Measurements from ENCODE around the gene KIAA0586.

KIAA0586 gene

DNA sequence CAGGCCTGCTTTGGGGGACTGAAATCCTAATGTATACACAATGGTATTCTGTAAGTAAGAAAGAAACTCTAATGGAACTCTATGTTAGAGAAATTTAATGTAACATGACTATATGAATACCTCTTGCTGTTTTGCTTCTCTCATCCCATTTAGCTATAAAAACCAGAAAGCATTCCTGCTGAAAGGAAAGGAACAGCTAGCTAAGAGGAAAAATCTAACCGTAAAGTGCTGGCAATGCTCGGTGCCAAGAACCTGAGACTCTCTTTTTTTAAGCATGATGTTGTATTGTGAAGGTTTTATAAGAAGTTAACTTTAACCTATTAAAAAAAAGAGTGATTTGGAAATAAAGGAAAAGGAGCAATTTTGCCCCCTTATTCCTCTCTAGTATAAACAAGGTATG is 134.6 kb downstream of the KIAA0586 start:
- DNase-seq (ENCODE audit: low read depth), result no peak
- TF ChIP-seq, protein P1, sequence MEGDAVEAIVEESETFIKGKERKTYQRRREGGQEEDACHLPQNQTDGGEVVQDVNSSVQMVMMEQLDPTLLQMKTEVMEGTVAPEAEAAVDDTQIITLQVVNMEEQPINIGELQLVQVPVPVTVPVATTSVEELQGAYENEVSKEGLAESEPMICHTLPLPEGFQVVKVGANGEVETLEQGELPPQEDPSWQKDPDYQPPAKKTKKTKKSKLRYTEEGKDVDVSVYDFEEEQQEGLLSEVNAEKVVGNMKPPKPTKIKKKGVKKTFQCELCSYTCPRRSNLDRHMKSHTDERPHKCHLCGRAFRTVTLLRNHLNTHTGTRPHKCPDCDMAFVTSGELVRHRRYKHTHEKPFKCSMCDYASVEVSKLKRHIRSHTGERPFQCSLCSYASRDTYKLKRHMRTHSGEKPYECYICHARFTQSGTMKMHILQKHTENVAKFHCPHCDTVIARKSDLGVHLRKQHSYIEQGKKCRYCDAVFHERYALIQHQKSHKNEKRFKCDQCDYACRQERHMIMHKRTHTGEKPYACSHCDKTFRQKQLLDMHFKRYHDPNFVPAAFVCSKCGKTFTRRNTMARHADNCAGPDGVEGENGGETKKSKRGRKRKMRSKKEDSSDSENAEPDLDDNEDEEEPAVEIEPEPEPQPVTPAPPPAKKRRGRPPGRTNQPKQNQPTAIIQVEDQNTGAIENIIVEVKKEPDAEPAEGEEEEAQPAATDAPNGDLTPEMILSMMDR (conservative IDR thresholded peaks at IDR 0.05; ENCODE audit: low read depth, low read length), result no peak
- no peak overlapping the region for H3K4me3 ChIP-seq (ENCODE audit: low read depth, low read length)

DNA sequence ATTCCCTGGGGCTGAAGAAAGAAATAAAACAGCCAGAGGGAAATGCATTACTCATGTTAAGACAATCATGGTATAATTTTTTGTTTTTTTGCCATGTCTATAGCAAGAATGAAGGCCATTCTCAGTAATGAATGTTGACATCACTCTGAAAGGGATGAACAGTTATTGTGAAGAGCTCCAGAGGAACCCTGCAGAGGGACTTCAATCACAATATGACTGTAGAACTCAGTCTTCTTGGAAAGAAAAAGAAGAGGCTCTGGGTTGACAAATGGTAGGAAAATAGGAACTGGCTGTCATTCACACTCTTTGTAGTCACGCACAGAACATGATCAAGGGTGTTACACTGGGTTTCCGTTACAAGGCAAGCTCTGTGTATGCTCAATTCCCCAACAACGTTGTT is 136.5 kb downstream of the KIAA0586 start:
- H3K4me3 ChIP-seq (ENCODE audit: low read depth, low read length), result no peak overlapping the region
- TF ChIP-seq, protein P1 (conservative IDR thresholded peaks at IDR 0.05; ENCODE audit: low read depth, low read length), result no peak
- DNase-seq (ENCODE audit: low read depth), result no peak

DNA sequence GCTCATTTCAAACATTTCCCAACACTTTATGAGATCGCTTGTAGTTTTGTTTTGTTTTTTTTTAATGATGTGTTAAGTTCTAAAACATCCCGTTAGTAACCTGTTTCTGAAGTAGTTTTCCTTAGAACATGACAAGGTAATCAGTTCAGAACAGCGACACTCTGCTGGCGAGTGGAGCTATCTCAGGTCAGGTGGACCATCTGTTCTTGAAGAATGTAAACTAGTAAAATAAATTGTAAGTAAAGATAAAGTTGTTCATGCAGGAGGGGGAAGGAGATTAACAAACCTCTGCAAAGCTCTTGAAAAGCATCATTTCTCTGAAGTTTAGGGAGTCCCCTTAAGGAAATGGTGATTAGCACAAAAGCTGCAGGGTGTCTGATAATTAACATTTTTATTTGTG is 138.3 kb downstream of the KIAA0586 start:
- TF ChIP-seq, protein P1 (conservative IDR thresholded peaks at IDR 0.05; ENCODE audit: low read depth, low read length), result no peak
- no peak for DNase-seq (ENCODE audit: low read depth)
- no peak overlapping the region for H3K4me3 ChIP-seq (ENCODE audit: low read depth, low read length)

DNA sequence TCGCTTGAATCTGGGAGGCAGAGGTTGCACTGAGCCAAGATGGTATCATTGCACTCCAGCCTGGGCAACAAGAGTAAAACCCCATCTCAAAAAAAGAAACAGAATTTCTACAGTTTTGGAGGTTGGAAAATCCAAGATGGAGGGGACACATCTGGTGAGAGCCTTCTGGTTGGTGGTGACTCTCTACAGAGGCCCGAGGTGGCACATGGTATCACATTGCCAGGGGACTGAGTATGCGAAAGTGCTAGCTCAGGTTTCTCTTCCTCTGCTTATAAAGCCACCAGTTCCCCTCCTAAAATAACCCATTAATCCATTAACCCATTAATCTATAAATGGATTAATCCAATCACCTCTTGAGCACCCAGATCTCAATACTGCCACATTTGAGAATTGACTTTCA is 139.5 kb downstream of the KIAA0586 start:
- DNase-seq (ENCODE audit: low read depth), result no peak
- TF ChIP-seq, protein P1 (conservative IDR thresholded peaks at IDR 0.05; ENCODE audit: low read depth, low read length), result no peak
- no peak overlapping the region for H3K4me3 ChIP-seq (ENCODE audit: low read depth, low read length)

DNA sequence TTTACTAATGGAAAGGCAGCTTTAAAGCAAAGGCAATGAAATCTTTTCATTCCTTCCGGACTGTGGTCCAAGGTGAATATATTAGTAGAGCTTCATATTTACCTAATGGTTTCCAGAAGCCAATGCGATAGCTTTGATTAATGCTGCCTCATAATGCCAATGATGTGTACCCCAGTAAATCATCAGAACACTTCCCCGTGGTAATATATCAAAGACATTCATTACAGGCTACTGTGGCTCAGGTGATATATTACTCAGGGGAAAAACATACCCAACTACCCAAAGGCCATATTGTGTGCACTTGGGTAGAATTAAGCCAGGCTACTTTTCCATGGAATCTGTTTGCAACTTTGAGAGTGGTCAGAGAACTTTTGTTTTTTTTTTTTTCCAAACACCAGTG is 140.8 kb downstream of the KIAA0586 start:
- no peak overlapping the region for H3K4me3 ChIP-seq (ENCODE audit: low read depth, low read length)
- TF ChIP-seq, protein P1 (conservative IDR thresholded peaks at IDR 0.05; ENCODE audit: low read depth, low read length), result no peak
- DNase-seq (ENCODE audit: low read depth), result no peak

DNA sequence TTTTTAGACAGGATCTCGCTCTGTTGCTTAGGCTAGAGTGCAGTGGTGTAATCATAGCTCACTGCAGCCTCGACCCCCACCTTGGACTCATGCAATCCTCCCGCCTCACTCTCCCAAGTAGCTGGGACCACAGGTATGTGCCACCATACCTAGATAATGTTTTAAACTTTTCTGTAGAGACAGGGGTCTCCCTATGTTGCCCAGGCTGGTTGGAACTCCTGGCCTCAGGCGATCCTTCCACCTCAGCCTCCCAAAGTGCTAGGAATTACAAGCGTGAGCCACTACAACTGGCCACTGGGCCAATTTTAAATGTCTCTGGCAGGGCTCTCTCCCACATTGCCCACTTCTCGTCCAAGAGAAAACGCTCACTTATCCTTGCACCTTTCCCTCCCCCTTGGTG is 143.7 kb downstream of the KIAA0586 start:
- no peak for DNase-seq (ENCODE audit: low read depth)
- TF ChIP-seq, protein P1 (conservative IDR thresholded peaks at IDR 0.05; ENCODE audit: low read depth, low read length), result no peak

DNA sequence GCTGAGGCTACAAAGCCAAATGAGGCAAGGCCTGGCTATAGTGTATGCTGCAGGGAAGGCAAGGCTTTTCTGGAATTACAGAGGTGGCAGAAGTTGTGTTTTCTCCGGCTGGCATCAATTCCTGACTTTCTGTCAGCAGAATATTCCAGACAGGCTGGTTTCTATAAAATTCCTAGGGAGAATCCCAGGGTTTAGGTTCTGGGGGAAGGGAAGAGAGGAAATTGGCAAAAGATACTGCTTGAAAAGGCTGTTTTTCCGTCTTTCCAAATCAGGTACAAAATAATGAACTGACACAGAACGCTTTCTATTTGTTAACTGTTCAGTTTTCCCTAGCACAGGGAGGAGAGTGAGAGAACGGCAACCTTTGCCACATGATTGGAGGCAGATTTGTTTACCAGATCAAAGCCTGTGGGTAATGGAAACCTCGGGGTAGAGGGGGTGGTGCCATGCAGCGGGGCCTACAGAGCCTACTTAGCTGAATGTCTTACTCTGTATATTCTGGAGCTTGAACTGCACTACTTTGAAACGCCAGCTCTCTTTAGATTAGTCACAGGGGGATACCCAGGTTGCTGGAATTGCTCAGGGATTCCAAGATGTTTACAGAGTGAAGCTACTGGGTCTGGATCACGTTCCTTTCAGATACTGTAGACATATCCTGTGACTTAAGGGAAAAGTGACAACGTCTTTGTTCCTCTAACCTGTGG is 144.4 kb downstream of the KIAA0586 start:
- peak; percentile 74 for DNase-seq (ENCODE audit: low read depth)
- TF ChIP-seq, protein P1 (conservative IDR thresholded peaks at IDR 0.05; ENCODE audit: low read depth, low read length), result no peak
- H3K4me3 ChIP-seq (ENCODE audit: low read depth, low read length), result no peak overlapping the region

More for the DNA sequence above, 143.7 kb downstream of the KIAA0586 start:
- no peak overlapping the region for H3K4me3 ChIP-seq (ENCODE audit: low read depth, low read length)

Measured in choroid plexus epithelial cell (primary cell).